Measurements from ENCODE around the gene CRYGS.
A peak's percentile ranks its signal among the peaks of the same experiment; 100 is the strongest.
"Not testable (repeated sequence)": the region's sequence is repeated elsewhere in the genome, so short reads cannot be mapped to it uniquely, and the experiment has no call there.

CRYGS gene

DNA sequence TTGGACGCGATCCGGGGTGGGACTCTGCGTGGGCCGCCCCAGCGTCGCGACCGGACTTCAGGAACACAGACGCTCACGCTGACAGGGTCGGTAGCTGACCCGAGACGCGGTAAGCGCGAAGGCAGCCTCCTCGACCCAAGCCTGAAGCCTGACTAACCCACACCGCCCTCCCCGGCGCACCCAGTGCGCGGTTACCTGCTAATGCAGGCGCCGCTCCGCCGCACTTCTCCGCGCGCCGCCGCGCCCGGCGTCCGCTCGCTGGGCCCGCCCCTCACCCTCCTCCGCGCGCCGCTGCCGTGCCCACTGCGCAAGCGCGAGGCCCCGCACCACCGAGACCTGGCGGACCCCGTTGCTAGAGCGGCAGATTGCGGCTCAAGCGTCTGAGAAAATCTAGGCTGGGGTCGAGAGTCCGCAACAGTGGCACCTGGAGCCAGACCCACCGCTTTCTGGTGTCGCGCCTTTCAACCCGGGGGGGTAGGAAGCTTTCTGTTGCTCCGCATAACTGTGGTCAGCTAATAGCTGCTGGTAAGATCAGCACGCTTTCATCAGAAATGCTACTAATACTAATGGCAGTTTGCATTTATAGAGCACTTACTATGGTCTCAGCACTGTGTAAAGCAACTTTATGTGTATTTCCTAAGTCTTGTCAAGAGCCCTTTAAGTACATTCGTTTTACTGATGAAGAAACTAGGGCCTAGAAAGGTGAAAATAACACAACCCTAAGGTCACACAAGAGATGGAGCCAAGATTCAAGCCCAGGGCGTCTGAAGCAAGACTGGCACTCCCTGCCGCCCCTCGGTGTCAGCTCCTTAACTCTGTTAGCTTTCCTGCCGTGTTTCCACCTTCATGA, 23.1 kb upstream of the CRYGS start, which contains the start of gene TBCCD1:
TSS of gene TBCCD1 (minus strand) at position 268 of the 850 bp plus-strand sequence. CDS start 3,010 bp downstream, outside the sequence.
- in situ Hi-C loops (cut with HindIII; ENCODE audit: low pct_ligation_motif_present, low pct_unique_long_range_greater_than_20kb, low sequenced_read_pairs) = no loop called here
- DNase-seq = peak; percentile 80

DNA sequence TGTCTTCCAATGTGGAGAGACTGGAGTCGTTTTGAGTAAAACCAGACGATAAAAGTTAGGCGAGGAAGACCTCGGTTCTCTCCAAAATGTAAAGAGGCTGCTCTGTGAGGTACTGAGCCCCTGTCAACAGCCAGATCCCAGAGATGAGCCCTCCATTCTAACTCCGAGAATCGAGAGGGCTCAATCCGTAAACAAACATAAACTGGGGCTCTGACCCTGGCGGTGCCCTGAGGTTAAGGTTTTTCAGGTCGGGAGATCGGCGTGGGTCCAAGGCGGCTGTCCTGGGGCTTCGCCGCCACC, 22.5 kb upstream of the CRYGS start:
- in situ Hi-C loops (cut with HindIII; ENCODE audit: low pct_ligation_motif_present, low pct_unique_long_range_greater_than_20kb, low sequenced_read_pairs) = no loop called here
- DNase-seq = no peak

DNA sequence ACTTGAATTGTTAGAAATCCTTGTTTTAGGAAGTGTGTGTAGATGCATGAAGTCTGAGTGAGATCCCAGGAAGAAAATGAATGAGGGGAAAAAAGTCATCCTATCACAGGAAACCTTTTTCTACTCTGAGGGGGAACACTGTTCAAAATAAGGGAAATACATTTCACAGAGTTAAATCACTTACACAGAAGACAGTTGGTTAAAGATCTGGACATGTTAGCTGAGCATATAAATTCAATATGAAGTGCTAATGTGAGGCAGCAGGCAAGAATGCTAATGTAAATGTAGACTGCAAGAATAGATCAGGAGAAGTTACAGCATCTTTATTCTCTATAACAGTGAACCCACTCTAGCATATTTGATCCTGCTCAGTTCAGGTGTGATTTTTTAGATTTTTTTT, 20.4 kb upstream of the CRYGS start:
- DNase-seq = no peak
- in situ Hi-C loops (cut with HindIII; ENCODE audit: low pct_ligation_motif_present, low pct_unique_long_range_greater_than_20kb, low sequenced_read_pairs) = no loop called here

DNA sequence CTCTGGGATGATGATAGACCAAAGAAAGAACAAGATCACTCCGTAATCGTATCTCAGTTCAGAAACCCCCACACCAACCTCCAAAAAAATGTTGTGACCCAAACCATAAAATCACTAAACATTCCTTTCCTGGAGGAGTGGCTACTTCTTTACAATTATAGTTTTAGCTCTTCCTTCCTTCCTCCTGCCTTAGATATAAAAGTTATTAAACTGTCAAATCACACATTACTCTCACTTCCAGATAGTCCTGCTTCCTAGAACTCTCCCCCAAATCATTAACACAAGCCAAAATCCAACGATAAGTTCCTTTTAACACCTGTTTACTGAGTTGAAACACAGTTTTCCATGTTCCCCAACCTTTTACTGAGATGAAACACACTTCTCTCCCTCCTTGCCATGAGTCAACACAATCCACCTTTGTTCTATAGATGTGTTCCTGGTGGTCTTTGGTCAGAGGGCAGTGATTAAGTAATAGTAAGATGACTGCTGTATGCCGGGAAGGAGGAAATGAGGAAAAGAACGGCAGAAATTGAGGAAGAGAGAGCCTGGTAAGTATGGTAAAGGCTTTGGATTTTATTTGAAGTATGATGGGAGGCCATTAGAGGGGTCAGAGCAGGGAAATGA, 8.3 kb upstream of the CRYGS start:
- in situ Hi-C loops (cut with HindIII; ENCODE audit: low pct_ligation_motif_present, low pct_unique_long_range_greater_than_20kb, low sequenced_read_pairs) = no loop called here
- DNase-seq = no peak

DNA sequence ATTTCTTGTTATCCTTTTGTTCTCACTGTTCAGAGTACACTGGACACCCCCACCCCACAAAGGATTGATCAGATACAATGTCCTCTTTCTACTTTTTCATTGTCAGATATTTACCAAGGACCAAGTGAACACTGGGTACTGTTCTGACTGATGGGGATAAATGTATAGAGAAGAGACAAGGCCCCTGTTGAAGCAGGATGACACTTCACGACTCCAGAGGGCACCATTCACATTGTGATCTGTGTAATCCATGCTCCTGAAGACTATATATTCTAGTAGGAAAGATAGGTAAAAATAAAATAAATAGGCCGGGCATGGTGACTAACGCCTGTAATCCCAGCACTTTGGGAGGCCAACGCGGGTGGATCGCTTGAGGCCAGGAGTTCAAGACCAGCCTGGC, 7.2 kb upstream of the CRYGS start:
- in situ Hi-C loops (cut with HindIII; ENCODE audit: low pct_ligation_motif_present, low pct_unique_long_range_greater_than_20kb, low sequenced_read_pairs) = no loop called here
- DNase-seq = no peak

DNA sequence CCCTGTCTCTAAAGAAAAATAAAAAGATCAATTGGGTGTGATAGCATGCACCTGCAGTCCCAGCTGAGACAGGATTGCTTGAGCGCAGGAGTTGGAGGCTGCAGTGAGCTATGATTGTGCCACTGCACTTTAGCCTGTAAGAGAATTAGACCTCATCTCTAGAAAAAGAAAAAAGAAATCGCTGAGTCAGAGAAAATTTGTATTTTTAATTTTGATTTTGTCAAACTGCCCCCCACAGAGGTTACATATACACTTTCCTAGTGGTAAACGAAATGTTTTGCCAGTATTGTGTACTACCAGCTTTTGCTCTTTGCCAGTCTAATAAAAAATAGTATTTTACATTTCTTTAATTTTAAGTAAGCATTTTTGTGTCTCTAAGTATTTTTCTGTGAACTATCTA, 5.3 kb upstream of the CRYGS start:
- in situ Hi-C loops (cut with HindIII; ENCODE audit: low pct_ligation_motif_present, low pct_unique_long_range_greater_than_20kb, low sequenced_read_pairs) = no loop called here
- no peak for DNase-seq

DNA sequence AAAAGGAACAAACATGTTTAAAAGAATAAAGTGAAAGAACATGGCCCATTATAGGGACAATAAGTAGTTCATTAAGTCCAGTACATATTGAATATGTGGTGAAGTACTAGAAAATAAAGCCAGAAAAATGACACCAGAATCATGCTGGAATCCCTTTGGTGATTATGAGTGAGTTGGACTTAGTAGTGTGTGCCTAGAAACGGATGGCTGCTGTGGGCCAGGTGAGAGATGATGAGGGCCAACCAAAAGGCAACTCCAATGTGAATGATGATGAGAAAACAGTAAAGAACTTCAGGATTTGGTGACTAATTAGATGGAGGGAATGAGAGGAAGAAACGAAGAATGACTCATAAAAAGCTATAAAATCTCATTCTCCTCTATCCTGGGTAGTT, 3.3 kb downstream of the CRYGS start:
- no peak for DNase-seq
- in situ Hi-C loops (cut with HindIII; ENCODE audit: low pct_ligation_motif_present, low pct_unique_long_range_greater_than_20kb, low sequenced_read_pairs) = no loop called here

DNA sequence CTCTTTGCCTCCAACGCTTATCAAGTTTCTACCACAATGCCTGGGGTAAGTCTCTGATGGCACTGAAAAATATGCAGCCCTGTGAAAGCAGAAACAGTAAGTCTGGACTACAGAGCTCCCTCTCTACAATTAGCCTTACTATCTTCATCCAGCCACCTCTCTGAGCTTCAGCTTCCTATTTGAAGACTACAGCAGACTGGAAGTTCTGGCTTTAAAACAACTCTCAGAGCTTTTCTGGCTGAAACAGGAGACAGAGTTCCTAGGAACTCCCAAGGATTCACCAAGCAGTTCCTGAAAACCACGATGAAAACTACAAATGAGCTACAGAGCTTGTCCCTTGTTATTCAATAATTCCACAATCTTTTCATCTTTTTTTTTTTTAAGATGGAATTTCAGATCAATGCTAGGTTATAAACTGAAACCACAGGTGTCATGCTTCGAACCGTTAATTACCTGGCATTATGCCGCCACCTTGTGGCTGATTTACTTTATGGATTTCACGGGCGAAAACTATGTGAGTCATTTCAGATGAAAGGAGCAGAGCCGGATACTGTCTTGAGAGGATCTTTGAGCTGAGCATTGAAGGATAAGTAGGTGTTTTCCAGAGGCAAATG, 3.9 kb downstream of the CRYGS start:
- in situ Hi-C loops (cut with HindIII; ENCODE audit: low pct_ligation_motif_present, low pct_unique_long_range_greater_than_20kb, low sequenced_read_pairs) = no loop called here
- peak; percentile 74 for DNase-seq

DNA sequence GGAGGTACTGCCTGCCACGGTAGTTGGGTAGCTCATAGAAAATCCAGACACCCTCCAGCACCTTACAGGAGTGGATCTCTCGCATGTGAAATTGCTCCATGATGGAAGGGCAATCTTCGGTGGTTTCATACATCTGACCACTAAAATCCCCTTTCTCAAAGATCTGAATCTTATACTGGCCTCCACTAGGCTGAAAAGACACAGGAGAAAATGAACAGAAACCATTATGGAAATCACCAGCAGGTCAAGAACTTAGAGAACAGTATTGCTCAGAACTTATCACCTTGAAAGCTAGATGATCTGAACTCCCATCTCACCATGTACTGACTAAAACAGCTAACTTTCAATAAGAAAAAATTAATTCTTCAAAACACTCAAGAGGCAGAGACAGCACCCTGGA, 5.4 kb downstream of the CRYGS start:
- no peak for DNase-seq
- in situ Hi-C loops (cut with HindIII; ENCODE audit: low pct_ligation_motif_present, low pct_unique_long_range_greater_than_20kb, low sequenced_read_pairs) = no loop called here

DNA sequence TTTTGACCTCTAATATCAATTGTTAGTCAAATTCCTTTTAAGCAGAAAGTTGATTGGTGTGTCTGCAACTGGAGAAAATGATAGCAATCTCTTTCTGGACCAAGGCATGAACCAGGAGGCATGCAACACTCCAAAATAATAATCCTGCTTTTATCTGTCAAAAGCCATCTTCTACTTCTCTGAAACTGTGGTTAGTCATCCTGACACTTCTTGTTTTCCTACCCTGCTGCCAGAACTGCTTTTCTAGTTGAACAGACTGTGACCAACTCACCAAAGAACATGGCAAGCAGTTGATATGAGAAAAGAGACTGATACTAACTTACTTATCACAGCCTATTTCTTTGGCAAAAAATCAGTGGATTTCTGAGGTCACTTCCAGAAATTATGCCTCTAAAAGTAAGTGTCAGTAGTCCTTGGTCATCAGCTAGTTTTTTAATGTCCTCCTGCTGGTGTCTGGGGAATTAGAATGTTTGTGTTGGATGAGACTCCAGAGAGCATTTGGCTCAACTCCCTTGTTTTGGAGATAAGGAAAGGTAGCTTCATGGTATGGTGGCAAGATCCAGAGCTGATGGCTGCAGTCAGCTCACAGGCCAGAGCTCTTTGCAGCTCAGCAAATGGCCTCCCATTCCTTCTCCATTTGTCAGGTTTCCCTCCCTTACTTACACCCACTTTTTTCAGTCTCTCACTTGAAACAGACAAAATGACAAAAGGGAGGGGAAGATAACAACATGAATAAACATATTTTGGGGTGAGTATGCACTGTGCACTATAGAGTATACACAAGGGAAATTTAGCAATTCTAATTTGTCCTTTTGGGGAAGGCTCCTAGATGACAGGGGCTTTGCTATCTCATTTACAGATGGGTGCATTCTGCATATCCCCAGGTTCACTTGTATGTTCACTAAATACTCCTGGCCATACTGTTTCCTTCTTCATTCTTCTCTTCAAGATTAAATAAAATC, 7.0 kb downstream of the CRYGS start:
- in situ Hi-C loops (cut with HindIII; ENCODE audit: low pct_ligation_motif_present, low pct_unique_long_range_greater_than_20kb, low sequenced_read_pairs) = no loop called here
- DNase-seq = no peak

DNA sequence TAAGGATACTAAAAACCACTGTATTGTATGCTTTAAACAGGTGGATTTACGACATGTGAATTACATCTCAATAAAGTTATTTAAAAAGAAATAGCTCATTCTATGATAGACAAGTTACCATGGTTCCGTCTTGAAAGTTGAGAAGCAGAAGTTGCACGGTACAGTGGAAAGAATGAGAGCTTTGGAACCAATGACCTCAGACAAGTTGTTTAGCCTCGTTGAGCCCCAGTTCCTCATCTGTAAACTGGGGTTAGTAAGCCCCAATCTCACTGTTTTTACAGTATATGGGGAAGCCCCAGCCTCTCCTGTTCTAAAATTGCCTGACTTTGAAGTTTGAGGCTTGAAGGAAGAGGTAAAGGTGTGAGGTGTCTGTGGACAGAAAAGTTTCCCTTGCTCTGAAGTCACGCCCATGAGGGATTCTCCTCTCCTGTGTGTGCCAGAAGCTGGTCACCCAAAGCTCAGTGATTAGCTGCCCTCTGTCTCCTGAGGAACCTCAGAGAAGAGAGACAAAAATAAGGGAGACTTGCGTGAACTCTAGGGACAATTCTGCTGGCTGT, 10.0 kb downstream of the CRYGS start:
- DNase-seq = no peak
- in situ Hi-C loops (cut with HindIII; ENCODE audit: low pct_ligation_motif_present, low pct_unique_long_range_greater_than_20kb, low sequenced_read_pairs) = no loop called here

DNA sequence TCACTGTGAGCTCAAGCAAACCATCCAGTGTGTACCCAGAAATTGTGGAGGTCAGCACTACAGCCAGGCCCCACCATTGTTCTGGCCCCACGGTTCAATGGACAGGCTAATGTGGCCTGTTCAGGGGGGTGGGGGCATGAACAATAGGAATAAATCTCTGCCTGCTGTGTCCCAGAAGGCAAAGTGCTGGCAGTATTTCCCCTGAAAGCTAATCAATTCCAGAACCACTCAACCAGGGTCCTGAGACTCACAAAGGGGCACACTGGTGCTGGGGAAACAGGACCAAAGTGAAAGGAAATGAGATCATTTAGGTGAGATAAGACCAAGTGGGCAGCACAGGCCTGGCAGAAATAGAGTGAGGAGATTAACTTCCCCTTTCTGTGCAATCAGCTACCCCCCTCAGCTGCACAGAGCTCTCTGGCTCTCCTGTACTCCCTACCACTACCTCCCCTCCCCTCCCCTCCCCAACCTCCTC, 11.5 kb downstream of the CRYGS start:
- no peak for DNase-seq
- in situ Hi-C loops (cut with HindIII; ENCODE audit: low pct_ligation_motif_present, low pct_unique_long_range_greater_than_20kb, low sequenced_read_pairs) = no loop called here

DNA sequence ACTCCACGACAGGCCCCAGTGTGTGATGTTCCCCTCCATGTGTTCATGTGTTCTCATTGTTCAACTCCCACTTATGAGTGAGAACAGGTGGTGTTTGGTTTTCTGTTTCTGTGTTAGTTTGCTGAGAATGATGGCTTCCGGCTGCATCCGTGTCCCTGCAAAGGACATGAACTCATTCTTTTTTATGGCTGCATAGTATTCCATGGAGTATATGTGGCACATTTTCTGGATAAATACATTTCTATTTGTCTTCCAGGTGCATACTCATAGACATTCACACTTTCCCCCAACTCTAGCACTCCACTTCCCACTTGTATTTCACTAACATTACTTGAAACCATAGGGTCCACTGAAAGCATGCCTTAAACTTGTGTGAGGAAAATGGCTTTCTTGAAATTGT, 12.5 kb downstream of the CRYGS start:
- in situ Hi-C loops (cut with HindIII; ENCODE audit: low pct_ligation_motif_present, low pct_unique_long_range_greater_than_20kb, low sequenced_read_pairs); DNase-seq: not testable (repeated sequence)

DNA sequence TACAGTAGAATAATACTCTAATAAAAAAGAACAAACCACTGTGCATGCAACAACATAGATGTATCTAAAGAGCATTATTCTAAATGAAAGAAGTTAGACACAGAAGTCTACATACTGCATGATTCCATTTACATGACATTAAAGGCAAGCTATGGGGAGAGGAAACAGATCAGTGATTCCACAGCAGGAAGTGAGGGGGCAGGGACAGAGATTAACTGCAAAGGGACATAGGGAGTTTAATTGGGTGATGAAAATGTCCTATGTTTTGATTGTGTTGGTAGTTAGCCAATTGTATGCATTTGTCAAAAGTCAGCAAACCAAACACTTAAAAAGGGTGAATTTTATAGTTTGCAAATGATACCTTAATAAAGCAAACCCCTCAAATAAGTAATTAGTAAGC, 13.8 kb downstream of the CRYGS start:
- in situ Hi-C loops (cut with HindIII; ENCODE audit: low pct_ligation_motif_present, low pct_unique_long_range_greater_than_20kb, low sequenced_read_pairs) = no loop called here

DNA sequence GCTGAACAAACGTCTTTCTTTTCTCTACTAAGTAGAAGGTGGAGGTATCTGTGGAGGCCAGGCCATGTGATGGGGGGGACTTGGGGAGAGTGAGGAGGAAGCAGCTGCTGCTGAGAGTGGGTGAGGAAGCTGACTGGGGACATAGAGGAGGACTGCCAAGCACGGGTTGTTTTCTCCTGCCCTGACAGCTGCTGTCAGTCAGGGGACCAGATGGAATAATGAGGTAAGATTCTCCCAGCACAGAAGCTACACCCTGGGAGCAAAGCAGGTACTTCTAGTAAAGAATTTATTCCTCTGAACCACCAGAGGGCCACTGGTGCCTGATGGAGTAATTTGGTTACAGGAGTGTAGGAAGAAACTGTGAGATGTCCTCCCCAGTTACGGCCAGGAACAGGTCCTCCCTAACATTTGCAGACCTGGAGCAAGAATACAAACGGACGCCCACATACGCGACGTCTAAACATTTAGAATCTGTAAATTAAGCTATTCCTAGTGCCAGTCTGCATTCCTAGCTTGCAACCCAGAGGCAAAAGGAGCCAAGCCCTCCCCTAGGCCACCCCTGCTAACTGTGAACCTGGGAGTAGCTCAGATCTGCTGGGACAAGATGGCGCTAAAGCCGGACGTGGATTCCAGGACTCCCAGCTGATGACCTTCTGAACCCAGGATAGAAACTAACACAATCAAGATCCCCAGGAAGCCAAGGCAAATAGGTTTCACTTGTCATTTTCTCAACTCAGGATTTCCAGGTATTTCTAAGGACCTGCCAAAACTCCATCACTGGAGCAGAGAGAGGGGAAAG, 14.8 kb downstream of the CRYGS start:
- in situ Hi-C loops (cut with HindIII; ENCODE audit: low pct_ligation_motif_present, low pct_unique_long_range_greater_than_20kb, low sequenced_read_pairs) = no loop called here
- no peak for DNase-seq

More for the DNA sequence above, 13.8 kb downstream of the CRYGS start:
- no peak for DNase-seq

DNA sequence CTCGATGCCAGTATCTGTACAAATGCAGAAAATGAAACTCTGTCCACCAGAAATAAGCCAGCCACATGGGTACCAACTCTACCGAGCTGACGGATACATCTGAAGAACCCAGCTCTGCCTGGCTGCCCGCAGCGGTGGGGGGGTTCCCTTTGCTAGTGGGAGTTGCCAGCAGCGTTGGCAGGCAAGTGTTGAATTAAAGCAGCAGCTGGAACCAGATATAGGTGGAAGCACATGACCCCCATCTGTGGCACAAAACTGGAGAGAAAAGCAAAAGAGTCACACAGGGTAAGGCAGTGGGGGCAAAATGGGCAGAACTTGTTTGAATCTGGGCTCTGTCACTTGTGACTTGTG, 17.9 kb downstream of the CRYGS start:
- no peak for DNase-seq
- in situ Hi-C loops (cut with HindIII; ENCODE audit: low pct_ligation_motif_present, low pct_unique_long_range_greater_than_20kb, low sequenced_read_pairs) = no loop called here

DNA sequence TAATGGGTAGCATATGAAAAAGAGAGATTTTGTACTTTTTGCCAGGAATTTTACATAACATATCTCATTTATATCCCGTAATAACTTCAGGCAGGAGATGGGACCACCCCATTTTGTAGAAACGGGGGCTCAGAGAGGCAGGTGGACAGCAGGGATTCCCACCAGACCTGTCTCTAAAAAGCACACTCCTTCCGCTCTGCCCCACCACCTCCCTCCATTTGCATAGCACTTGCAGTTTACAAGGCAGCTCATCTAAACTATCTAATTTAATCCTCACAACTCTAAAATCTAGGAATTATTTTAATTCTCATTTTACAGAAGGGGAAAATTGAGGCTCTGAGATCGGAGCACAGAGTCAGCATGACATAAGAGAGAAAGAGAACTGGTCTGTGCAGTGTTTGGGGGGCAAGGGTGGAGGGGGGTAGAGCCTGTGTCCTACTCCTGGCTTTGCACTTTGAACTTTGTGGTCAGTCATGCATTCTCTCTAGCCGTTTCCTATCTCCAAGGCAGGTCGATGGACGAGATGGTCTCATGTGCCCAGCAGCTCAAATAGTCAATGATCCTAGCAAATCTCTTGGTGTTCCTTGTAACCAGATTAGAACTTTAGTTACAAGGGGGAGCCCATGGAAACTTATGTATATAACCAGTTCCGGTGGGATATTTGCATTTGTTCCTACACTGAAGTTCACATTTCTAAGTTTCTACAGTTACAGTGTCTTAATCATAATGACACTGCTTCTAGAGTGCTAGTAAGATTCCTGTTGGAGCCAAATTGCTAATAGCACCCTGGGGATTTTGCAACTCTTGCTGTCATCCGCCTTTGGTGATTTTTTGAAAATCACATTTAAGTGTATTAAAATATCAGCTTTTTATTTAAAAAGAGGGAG, 18.6 kb downstream of the CRYGS start:
- no peak for DNase-seq

More for the DNA sequence above, 18.6 kb downstream of the CRYGS start:
- in situ Hi-C loops (cut with HindIII; ENCODE audit: low pct_ligation_motif_present, low pct_unique_long_range_greater_than_20kb, low sequenced_read_pairs) = no loop called here
